ENCODE data around the gene ZNF324B.
A peak's percentile ranks its signal among the peaks of the same experiment; 100 is the strongest.
"Not testable (repeated sequence)": the region's sequence is repeated elsewhere in the genome, so short reads cannot be mapped to it uniquely, and the experiment has no call there.

ZNF324B gene

GRCh38 chr19:58482372-58482771 lies 30.9 kb downstream of the ZNF324B start:
- DNase-seq, result no peak

GRCh38 chr19:58483776-58484175 lies 32.4 kb downstream of the ZNF324B start:
- no peak for DNase-seq

- not testable (repeated sequence) for DNase-seq
Observed at GRCh38 chr19:58484349-58484748, 32.9 kb downstream of the ZNF324B start.

GRCh38 chr19:58491393-58491792 lies 40.0 kb downstream of the ZNF324B start:
- DNase-seq, result no peak

- no peak for DNase-seq
Observed at GRCh38 chr19:58492265-58492664, 40.8 kb downstream of the ZNF324B start.

GRCh38 chr19:58497634-58498170 lies 46.3 kb downstream of the ZNF324B start:
- DNase-seq, result no peak

- DNase-seq, result no peak
Observed at GRCh38 chr19:58498316-58499020, 47.0 kb downstream of the ZNF324B start.

GRCh38 chr19:58499021-58499927 lies 47.9 kb downstream of the ZNF324B start:
- DNase-seq, result peak; percentile 96

GRCh38 chr19:58500242-58500641 lies 48.8 kb downstream of the ZNF324B start:
- DNase-seq, result no peak

All from stimulated activated naive CD4-positive, alpha-beta T cell treated with Interleukin-2 at 50 U/mL for 16 hours (primary cell).